Ureter (tissue), 1 donor: ENCODE results near the gene ESRRA. TPM values are rescaled to one million over a fixed set of nuclear protein-coding genes. Genes with fewer than 3 reads are reported as not detected.

Experiments
- DNase-seq: peaks from one replicate; pipeline ENCODE4 v3.0.0-alpha.2; 2020; ENCODE audit warnings: low spot score
- total RNA-seq: library from RNA; stranded (reverse); gene quantifications from one replicate; pipeline ENCODE4 v1.2.4, GENCODE V29; 2023
- donor health status: DM: yes; HTN: yes; CAD: no.

The ESRRA gene
- total RNA-seq, 1 donor from 2014 or later: 82.8 TPM

DNA sequence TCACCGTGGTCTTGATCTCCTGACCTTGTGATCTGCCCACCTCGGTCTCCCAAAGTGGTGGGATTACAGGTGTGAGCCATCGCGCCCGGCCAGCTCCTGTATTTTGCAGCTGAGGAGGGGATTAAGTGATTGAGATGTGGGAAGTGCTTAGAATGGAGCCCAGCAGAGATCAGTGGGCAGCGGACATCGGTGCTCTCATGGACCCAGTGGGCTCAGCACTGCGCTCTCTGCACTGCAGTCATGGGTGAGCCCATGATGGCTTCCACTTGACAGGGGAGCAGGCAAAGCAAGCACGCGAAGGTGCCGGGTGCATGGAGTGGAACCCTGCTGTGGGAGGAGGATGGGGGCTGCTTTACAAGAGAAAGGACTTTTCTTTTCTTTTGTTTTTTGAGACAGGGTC lies 25.6 kb downstream of the ESRRA start:
- no peak for DNase-seq

DNA sequence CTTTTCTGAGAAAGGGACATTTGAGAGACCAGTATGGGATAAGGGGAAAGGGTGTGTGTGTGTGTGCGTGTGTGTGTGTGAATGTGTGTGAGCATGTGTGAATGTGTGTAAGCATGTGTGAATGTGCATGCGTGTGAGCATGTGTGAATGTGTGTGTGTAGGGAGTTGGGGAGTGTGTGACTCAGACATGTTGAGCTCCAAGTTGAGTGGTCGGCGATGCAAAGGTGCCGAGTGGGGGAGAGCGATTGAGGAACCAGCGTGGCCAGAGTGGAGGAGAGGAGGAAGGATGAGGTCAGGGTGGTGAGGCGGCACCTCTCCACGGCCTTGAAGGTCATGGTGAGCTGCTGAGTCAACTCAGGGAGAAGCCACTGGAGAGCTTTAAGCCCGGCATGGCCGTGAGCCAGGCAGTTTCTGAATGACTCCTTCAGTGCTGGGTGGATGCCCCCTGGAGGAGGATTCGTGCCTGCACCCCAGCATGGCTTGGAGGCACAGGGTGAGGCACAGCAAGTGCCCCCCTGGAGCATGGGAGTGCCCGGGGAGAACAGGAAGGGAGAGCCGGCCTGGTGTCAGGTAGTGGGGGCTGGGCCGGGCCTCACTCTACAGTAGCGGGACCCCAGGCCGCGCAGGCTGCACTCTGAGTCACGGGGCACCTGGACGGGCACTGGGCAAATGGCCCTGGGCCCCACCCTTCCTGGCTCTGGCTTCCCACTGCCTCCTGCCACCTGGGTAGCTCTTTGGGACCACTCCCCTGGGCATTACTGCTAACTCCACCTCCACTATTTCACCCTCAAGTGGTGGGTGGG lies 26.4 kb downstream of the ESRRA start:
- DNase-seq: peak; percentile 83

- no peak for DNase-seq
Measured at GRCh38 chr11:64333556-64333955, 28.2 kb downstream of the ESRRA start.

DNA sequence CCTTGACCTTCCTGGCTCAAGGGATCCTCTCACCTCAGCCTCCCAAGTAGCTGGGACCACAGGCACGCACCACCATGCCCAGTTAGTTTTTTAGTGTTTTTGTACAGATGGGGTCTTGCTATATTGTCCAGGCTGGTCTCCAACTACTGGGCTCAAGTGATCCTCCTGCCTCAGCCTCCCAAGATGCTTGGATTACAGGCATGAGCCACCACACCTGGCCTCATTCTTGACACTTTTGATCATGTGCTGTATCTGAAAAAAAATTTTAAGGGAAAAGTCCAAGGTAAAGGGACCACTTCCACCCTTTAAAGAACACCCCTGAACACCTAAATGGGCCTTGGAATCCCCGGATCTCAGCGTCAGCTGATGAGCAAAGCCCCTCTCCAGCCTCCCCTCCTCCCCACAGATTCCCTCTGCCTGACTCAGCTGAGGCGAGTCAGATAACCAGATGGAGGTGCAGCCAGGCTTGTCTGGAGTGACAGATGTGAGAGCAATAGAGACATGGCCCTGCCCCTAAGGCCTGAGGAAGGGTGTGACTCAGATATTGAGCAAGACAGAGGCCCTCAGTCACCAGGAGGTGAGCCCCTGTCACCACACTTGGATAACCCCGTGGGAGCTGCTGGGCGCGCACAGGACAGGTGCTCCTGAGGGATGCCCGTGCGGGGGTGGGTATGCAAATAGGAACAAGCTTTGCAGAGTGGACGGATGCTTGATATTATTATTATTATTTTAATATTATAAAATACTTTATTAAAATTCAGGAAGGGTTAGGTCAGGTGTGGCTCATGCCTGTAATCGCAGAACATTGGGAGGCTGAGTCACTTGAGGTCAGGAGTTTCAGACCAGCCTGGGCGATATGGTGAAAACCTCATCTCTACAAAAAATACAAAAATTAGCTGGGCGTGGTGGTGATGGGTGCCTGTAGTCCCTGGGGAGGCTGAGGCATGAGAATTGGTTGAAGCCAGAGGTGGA lies 29.7 kb downstream of the ESRRA start:
- DNase-seq: peak; percentile 81

DNA sequence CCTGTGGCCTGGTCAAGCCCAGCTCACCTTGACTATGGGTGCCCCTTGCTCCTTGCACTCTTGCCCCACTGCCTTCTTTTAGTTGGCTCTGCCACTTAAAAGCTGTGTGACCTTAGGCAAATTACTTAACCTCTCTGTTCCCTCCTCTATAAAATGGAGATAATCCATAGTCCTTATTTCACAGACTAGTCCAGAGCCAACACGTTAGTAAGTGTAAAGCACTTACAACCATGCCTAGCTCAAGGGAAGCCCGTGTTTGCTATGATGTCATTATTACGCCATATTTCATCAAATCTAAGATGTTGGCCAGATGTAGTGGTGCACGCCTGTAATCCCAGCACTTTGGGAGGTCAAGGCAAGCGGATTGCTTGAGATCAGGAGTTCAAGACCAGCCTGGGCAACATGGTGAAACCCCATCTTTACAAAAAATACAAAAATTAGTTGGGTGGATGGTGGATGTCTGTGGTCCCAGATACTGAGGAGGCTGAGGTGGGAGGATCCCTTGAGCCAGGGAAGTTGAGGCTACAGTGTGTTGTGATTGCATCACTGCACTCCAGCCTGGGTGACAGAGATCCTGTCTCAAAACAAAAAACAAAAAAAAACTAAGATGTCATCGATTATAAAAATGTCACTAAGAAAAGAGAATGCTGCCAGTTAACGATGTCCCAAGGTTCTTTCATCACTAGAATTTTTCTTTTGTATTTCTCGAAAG lies 32.4 kb downstream of the ESRRA start:
- DNase-seq: no peak

GRCh38 chr11:64338716-64339115 lies 33.4 kb downstream of the ESRRA start:
- no peak for DNase-seq

GRCh38 chr11:64339286-64339685 lies 34.0 kb downstream of the ESRRA start:
- DNase-seq: no peak

- peak; percentile 79 for DNase-seq
Measured at GRCh38 chr11:64339754-64340408, 34.6 kb downstream of the ESRRA start, which contains the start of gene CCDC88B. CCDC88B (plus strand) TSS chr11:64340204; CDS start chr11:64340267, 63 bp downstream.

DNA sequence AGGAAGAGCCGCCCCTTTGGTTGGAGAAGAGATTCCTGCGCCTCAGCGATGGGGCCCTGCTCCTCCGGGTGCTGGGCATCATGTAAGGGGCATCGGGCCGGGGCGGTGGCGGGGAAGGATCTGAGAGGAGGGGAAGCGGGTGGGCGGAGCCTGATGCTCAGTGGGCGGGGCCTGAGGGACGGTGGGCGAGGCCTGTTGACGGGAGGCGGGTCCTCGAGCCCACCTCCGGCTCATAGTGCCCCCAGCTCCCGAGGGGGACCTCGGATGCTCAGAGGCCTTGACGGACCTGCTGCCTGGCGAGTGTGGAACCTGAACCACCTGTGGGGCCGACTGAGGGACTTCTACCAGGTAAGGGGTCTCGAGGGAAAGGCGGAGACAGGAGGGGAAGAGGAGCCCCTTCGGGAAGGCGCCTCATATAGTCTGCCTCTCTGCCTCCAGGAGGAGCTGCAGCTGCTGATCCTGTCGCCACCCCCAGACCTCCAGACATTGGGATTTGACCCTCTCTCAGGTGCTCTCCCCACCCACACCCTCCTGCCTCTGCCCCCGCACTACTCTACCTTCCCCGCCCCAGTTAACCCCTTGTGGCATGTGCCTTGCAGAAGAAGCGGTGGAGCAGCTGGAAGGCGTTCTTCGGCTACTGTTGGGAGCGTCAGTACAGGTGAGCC lies 35.5 kb downstream of the ESRRA start:
- no peak for DNase-seq

DNA sequence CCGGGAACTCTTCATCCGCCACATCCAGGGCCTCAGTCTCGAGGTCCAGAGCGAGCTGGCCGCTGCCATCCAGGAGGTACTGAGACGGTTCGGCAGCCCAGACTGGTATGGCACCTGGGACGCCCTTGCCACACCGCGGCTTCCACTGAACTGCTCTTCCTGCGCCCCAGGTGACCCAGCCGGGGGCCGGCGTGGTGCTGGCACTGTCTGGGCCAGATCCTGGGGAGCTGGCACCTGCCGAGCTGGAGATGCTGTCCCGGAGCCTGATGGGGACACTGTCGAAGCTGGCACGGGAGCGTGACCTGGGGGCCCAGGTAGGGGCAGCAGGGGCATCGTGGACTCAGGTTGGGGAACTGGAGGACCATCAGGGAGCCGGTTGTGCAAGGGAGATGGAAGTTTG lies 36.1 kb downstream of the ESRRA start:
- no peak for DNase-seq

DNA sequence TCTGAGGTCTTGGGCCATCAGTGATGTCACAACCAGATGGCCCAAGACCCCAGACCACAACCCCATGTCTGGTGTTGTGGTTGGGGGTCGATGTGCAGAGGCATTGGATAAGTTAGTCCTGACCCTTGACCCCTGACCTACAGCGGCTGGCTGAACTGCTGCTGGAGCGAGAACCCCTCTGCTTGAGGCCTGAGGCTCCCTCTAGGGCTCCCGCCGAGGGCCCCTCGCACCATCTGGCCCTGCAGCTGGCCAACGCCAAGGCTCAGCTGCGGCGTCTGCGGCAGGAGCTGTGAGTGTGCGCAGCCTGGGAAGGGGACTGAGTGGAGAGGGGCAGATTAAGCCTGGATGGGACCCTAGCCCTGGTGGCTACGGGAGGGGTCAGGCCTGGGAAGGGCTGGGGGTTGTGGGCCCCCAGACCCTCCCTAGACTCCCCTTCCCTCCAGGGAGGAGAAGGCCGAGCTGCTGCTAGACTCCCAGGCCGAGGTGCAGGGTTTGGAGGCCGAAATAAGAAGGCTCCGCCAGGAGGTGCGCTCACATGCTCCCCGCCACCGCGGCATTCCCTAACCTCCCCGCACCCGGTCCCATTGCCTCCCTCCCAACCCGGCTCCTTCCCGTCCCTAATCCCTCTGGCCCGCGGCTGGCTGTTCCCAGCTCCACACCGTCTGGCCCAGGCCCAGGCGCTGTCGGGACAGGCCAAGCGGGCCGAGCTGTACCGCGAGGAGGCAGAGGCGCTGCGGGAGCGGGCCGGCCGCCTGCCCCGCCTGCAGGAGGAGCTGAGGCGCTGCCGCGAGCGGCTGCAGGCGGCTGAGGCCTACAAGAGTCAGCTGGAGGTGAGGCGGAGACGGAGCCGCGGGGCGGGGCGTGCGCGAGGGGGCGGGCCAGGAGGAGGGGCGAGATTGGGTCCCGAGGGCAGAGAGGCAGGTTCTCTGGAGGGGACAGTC lies 36.8 kb downstream of the ESRRA start:
- peak; percentile 95 for DNase-seq

DNA sequence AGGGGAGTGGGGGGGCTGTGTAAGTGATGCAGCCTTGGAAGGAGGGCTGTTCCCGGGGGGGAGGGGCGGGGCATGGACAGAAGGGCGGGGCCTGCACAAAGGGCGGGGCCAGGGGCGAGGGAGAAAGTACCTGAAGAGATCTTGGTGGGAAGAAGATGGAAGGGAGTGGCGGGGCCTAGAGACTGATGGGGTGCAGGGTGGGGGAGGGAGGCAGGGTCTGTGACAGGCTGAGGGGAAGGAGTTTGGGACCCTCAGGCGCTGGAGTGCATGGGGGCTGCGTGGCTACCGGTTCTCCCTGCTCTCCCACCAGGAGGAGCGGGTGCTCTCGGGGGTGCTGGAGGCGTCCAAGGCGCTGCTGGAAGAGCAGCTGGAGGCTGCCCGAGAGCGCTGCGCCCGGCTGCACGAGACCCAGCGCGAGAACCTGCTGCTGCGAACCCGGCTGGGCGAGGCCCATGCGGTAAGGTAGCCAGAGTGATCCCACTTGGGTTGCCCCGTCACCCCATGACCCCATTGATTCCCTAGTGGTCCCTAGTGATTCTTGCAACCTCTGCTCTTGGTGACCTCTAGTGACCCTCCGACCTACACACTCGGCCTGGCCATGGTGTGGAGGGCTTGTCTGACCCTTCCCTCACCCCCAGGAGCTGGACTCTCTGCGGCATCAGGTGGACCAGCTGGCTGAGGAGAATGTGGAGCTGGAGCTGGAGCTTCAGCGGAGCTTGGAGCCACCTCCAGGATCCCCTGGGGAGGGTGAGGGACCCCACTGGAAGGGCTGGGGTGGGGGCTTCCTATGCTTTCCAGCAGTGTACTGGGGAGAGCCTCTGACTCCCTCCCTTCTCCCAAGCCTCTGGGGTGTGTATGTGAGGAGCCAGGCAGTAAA lies 37.8 kb downstream of the ESRRA start:
- DNase-seq: no peak

DNA sequence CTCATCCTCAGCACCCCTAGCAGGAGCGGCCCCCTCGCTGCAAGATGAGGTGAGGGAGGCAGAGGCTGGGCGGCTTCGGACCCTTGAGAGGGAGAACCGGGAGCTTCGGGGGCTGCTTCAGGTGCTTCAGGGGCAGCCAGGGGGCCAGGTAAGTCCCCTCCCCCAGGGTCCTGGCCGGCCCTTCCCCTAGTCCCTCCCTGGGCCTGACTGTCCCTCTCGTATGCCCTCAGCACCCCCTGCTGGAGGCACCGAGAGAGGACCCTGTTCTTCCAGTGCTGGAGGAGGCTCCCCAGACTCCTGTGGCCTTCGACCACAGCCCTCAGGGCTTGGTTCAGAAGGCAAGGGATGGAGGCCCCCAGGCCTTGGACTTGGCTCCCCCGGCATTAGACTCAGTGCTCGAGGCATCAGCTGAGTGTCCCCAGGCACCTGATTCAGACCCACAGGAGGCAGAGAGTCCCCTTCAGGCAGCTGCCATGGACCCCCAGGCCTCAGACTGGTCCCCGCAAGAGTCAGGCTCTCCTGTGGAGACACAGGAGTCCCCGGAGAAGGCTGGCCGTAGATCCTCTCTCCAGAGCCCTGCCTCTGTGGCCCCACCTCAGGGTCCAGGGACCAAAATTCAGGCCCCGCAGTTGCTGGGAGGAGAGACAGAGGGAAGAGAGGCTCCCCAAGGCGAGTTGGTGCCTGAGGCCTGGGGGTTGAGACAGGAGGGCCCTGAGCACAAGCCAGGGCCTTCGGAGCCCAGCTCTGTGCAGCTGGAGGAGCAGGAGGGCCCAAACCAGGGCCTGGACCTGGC lies 38.6 kb downstream of the ESRRA start:
- no peak for DNase-seq

- no peak for DNase-seq
Measured at GRCh38 chr11:64344787-64345186, 39.5 kb downstream of the ESRRA start.

GRCh38 chr11:64347193-64347867 lies 42.0 kb downstream of the ESRRA start:
- DNase-seq: no peak

- no peak for DNase-seq
Measured at GRCh38 chr11:64348383-64349024, 43.2 kb downstream of the ESRRA start.

GRCh38 chr11:64349025-64349387 lies 43.7 kb downstream of the ESRRA start:
- no peak for DNase-seq
